SK-MEL-5 (cell line): Measurements from ENCODE around the gene CA5A. TPM values are rescaled to one million over a fixed set of nuclear protein-coding genes. Genes with fewer than 3 reads are reported as not detected.
A peak's percentile ranks its signal among the peaks of the same experiment; 100 is the strongest.
"Not testable (repeated sequence)": the region's sequence is repeated elsewhere in the genome, so short reads cannot be mapped to it uniquely, and the experiment has no call there.

Experiments
- DNase-seq: peaks from one replicate; pipeline ENCODE4 v3.0.0-alpha.2; 2016; ENCODE audit warnings: low read depth, low spot score
- in situ Hi-C: cut with HindIII; loops from 2 replicates; pipeline ENCODE4 v1.10.0; 2016; ENCODE audit warnings: low sequenced_read_pairs, high pct_unique_total_duplicates, low pct_unique_long_range_greater_than_20kb
- total RNA-seq: library from RNA; depleted of rRNA; stranded (reverse); fragments of >200 nt; shearing (Covaris generic); gene quantifications from 2 replicates; pipeline ENCODE4 v1.2.3, GENCODE V29; 2014

Gene CA5A
- total RNA-seq, 1 experiment from 2014 or later, result not detected

DNA sequence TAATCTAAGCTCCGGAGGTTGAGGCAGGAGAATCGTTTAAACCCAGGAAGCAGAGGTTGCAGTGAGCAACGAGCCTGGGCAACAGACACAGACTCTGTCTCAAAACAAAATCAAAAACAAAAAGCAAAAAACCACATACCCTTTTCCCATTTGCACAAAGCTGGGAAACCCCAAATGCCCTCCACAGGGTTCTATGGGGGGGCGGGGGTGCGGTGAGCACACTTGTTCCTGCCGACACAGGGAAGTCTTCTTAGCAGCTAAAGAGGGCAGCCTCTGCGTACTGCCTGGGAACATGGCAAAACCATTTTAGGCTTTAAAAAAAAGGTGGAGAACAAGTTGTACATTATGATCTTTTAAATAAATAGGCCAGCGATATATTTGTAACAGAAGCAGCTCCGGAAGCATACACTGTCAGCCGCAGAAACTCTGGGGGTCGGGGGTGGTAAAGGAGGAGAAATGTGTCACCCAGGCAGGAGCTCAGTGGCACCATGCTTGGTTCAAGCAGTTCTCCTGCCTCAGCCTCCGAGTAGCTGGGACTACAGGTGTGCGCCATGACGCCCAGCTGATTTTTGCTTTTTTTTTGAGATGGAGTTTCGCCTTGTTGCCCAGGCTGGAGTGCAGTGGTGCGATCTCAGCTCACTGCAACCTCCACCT lies 70.3 kb downstream of the CA5A start:
- in situ Hi-C loops, DNase-seq: not testable (repeated sequence)

DNA sequence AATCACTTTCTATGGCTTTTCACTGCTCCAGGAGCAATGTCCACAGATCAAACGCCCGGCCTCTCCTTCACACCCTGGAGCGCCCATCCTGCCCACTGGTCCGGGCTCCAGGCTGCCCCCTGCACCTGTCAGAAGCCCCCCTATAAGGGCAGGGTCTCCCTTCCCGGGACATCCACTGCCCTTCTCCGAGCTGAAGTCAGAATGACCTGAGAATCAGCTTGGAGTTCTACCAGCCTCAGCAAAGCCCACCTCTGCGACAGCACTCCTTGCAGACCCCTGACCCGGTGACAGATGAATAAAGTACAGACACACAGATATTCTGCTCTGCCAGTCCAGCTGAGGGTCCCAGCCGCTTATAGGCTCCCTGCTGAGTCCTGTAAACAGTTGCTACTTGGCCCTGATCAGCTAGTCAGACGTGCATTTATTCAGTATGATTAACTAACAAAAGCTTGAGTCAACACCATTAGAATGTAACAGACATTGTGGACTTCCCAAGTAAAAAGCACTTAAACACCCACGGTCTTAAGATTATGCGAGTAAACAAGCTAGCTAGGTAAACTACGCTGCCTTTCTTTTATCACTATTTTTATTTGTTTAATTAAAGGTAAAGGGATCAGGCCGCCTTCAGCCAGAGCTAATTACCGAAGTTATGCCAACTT lies 71.9 kb downstream of the CA5A start:
- in situ Hi-C loops, result no loop called here
- DNase-seq, result no peak

DNA sequence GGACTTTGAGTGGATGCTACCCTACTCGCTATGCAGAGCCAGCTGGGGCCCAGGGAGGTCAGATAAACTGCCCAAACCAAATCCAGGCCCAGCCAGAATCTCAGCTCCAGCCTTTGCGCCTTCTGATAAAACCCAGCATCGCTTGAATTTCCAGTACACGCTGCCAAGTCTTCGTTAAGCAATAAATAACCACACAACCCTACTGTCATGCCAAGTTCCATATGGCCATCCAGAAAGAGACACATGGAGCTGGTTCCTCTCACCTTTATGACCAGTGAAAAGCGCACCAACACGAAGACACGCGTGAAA lies 73.0 kb downstream of the CA5A start:
- DNase-seq, in situ Hi-C loops: not testable (repeated sequence)

DNA sequence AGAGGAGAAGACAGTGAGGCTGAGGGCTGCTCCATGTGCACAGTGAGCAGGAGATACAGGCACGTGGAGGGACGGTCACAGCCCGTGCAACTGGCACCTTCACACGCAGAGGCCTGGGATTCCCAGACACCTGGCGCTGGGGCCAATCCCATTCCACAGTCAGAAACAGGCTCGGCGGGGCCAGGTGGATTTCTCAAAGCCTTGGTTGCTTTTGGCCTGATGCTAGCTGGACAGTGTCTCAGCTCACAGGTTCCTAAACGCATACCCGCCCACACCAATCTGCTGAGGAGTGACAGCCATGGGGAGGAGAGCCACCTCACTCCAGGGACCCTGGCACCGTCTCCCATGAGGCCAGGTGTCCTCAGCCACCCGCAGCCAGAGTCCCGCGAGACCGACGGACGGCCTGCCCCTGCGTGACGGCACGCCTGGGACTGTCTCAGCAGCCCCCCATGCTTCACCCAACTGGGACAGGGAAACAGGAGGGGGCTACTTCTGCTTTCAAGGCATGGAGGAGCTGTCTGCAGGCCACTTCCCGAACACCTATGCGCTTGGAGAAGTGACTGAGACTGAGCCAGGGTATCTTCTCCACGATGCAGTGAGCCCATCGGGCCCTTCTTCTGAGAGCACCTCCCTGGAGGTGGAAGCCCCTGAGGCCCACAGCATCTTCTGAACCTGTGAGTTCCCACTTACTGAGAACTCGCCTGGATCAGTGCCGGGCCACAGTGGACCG lies 73.6 kb downstream of the CA5A start:
- DNase-seq, in situ Hi-C loops: not testable (repeated sequence)

DNA sequence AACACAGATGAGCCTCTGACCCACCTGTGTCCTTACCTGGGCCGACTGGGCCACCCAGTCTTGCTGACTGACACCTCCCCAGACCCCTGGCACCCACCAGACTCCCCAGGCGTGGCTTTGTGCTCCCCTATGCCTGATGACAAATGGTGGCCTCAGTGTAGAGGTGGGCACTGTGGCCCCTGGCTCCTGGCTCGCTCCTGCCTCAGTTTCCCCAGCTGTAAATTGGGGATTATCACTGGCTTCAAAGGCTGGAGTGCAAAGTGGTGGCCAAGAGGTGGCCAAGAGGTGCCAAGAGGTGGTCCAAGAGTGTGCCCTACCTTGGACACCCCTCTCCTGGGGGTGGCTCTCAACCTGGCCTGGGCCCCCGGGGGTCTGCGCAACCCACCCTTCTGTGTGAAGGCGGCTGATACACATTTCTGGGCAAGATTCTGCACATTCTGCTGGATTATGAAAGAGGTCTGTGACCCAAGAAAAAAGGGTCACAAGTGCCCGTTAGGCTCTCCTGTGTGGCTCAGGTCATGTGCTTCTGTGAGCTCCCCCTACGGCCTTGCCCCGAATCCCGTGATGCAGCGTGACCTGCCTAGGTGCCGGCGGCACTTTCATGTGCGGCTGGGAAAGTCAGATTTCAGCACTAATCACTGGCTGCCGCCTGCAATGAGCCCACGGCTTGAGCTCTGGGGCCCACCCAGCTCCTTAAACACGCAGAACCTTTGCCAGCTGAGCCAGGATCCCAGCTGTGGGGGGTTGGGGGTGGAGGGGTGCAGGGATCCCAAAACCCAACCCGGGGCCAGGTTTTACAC lies 74.8 kb downstream of the CA5A start:
- DNase-seq, result peak; percentile 69
- in situ Hi-C loops, result not testable (repeated sequence)

DNA sequence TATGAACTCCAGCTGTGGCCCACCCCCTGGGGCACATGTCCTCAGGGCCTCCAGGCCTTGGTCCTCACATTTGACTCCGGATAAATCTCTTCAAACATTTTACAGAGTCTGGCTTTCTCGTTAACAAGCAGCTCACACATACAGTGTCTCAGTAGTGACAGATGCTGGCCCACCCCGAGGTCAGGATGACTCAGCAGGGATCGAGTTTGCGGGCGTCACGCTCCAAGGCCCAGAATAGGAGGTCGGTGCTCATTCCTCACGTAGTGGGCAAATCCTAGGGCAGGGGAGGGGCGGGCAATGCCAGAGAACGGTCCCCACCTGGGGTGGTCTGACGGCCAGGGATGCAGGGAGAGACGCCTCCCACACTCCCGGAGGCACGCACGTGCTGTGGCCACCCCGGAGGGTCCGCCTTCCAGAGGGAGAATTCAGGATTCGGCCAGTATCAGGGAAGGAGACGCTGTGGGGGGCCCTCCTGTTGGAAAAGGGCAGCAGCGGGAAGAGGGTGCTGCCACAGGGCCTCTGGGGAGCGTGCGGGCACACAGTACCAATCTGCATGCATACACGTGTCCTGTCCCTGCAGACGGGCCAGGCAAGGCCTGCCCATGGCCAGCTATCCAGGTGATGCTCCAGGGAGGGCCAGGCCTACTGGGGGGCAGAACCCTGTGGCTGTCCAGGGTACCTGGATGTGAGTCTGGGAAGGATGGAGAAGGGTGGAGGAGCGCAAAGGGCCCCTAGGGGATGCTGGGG lies 75.6 kb downstream of the CA5A start:
- in situ Hi-C loops, result no loop called here
- DNase-seq, result peak; percentile 46

DNA sequence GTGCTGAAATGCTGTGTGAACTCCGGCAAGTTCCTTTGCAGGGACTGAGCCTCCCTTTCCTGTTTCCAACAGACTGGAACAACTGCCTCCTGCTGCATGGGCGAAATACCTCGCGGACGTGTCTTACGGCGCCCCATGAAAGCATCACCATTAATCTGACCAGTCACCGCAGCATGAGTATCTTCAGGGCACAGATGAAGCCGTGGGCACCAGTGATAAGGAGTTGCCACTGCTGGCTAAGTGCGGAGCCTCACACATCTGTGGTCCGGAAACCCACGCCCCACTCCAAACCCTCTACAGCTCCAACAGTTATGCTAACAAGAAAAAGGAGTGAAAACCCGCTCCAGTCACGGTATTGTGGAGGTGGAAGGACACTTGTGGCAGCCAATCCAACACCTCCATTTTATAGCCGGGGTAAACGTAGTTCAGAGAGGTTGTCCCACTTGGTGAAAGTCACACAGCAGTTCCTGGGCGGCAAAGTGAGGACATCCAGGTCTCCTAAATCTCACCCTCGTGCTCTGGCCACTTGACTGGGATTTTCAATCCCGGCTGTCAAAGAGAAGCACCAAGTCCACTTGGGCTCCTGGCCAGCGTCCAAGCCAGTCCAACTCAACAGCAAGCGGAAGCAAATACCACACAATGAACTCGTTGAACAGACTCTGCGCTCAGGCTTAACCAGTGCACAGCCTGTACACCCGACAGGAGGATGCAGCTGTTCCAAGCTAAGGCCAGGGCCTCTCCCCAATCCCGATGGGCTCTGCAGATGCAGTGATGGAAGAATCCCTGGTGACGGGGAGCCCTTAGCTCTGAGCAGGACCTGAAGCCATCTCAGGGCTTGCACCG lies 78.0 kb downstream of the CA5A start:
- in situ Hi-C loops, result not testable (repeated sequence)

DNA sequence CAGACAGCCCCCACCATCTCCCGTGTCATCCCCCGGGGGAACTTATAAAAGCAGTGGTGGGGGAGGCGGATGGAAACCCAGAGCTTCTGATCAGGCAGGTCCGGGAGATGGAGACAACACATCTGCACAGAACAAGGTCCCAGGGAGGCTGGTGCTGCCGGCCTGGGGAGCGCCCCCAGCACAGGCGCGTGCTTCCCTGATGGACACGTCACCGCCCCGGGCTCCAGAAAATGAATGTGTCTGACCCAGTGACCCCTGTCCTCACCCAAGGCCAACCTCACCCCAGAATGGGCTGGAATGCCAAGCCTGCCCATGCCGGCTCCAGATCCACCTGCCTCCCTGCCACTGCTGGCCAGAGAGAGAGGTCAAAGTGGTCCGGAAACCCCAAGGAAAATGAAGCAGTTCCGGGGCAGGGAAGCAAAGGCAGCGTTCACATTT lies 79.5 kb downstream of the CA5A start:
- in situ Hi-C loops, result no loop called here
- DNase-seq, result no peak

More for the DNA sequence above, 78.0 kb downstream of the CA5A start:
- DNase-seq, result peak; percentile 45

DNA sequence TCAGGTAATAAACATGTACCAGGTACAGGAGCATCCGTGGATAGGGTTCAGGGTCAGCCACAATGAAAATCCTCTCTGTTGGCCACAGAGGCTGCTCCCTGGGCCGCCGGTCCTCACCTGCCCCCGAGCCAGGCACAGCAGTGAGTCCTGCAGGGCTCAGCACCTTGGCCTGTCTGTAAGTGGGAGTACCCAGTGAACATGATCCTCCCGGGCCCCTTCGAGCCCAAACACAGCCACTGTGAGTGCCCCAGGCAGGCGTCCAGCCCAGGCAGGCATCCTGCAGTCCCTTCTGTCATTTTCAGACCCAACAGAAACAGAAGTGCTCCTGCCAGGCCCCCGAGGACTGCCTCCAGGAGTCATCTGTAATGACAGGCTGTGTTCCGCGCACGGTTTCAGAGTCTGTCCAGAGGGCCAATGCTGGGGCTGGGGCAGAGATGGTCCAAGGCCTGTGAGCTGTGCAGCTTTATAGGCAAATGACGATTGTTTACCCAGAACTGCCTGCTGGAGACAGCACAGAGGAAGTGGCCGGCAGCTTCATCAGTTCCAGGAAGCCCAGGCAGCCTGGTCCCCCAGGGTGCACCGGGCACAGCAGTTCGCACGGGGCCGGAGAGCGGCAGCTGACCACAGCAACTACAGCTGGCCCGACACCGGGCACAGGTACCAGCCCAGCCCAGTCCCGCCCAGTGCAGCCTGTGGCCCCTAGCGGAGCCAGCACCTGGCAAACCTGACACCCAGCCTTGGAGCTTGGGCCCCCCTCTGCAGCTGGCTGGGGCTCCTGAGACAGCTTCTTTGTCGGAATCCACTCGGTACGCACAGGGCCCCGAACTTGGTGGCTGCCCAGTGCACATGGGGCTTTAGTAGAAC lies 80.2 kb downstream of the CA5A start:
- DNase-seq, result peak; percentile 40
- in situ Hi-C loops, result no loop called here

DNA sequence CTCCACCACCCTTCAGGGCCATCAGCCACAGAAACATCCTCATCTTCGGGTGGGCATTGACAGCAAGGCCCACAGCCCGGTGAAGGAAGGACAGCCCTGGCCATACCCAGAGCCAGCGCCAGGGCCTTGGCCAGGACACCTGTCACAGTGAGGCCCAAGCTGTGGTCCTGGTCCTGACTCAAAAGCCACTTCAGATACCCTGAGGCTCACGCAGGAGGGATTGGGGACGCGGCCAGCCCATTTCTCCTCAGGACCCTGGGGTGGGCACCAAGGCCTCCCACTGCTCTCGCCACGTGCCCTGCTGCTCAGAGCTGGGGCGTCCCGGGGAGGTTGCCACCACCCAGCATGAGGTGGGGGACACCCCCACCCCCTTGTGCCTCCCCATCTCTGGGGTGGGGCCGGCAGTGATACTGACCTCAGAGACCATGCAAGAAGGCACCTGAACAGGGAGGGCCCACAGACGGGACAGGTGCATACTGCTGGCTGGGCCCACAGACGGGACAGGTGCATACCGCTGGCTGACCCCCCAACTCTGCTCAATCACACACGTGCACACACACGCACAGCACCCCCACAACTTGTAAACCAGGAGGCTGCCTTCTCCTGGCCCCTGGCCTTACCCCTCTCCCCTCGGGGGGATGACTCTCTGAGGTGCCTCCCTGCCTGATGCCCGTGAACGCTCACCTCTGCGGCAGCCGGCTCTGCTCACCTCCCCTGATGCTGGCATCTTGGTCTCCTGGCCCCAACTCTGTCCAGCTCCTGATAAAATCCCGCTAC lies 81.2 kb downstream of the CA5A start:
- DNase-seq, result no peak
- in situ Hi-C loops, result no loop called here

DNA sequence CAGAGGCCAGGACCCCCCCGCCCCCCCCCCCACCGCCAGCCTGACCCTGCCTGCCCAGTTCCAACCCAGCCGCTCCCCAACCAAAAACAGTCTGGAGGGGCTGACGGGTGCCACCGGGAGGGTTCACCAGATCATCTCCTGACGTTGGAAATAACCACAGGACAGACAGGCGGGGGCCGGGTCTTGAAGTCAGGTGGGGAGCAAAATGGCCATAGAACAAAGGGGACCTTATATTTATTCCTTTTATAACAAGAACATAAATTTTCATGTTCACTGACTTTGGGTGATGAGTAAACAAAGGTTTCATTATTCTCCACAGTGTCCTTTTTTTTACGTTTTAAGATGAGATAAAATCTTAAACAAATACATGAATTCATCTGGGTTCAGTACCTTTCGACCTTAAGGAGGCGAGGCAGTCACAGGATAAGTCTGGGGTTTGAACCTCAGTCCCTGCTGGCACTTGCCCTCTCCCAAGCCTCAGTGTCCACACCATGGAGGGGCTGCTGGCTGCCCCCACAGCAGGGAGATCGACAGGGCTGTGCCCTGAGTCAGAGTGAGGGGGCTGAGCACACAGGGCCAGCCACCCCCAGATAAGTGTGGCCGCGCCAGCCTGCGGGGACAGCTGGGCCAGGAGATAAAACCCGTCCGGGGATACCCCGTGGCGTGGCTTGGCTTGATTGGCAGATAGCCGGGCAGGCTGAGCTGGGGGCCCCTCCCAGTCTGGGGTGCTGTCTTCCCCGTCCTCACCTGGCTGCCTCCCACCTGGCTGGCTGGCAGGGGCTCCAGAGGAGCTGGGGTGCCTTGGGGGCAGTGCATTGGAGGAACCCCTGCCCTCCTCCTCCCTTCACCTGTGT lies 82.0 kb downstream of the CA5A start:
- DNase-seq, result peak; percentile 98
- in situ Hi-C loops, result no loop called here

DNA sequence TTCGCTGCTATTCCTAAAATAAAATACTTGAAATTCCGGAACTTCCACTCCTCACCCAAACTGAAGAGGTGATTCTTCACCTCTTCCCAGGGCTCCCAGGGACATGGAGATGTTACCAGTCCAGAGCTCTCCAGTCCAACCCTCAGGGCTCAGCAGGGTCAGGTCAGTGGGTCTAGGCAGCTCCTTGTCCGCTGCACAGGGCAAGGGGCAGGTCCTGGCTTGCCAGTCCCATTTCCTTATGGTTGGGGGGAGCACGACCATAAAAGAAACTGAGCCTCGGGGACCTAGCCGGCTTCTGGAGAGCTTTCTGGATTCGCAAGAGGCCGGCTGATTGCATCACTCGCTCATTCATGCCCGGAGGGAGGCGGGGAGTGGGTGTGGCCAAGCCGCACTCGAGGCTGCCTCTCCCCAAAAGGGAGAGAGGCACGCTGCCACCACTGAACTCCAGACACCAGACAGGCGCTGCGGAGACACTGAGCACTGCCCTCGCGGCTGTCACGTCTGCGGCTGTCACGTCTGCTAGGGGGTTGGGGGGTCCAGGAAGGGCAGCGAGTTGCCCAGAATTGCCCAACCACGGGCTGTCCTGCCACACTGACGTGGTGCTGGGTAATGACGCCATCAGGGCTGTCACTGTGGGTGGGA lies 82.8 kb downstream of the CA5A start:
- DNase-seq, result peak; percentile 97
- in situ Hi-C loops, result no loop called here

DNA sequence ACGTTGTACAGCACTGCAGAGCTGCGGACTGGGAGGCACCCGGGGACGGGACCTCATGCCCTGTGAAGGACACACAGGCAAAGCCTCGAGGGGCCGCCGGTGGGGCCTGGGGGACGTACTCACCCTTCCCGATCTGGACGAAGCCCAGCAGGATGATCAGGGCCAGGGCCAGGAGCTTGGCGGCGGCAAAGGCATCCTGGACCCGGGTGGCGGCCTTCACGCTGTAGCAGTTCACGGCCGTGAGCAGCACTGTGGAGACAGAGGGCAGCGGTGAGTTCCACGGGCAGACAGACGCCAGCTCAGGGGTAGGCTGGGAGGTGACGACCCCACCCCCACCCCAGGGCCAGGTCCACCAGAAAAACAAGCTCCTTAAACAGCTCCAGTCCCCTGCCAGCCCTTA lies 84.7 kb downstream of the CA5A start:
- in situ Hi-C loops, result no loop called here
- DNase-seq, result no peak

DNA sequence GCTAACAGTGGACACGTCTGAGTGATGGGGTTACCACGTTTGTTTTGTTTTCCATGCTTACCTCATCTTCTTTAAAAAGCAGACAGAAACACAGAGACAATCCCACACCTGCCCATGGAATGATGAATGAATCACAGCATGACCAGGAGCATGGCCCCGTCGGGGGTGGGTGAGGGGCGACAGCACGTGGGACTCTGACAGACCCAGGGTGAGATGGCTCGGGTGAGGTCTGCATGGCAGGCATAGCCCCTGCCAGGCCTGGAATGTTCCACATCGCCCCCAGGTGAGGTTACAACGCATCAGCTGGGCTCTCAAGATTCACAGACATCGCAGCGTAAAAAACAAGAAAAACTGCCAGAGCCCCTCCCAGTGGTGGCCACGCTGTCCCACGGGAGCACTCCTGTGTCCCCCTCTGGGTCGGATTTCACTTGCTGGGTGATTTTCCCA lies 85.2 kb downstream of the CA5A start:
- in situ Hi-C loops, result no loop called here
- DNase-seq, result no peak
